ENCODE results near the gene VMA21. TPM values are rescaled to one million over a fixed set of nuclear protein-coding genes. Genes with fewer than 3 reads are reported as not detected.

VMA21 gene
- total RNA-seq, 1 donor from 2014 or later: 28.1 TPM

GRCh38 chrX:151419782-151420181 is 22.8 kb downstream of the VMA21 start:
- H3K27ac ChIP-seq: no peak overlapping the region
- ATAC-seq (no peak), DNase-seq (no peak)
- H3K4me3 ChIP-seq: no peak overlapping the region
- H3K4me1 ChIP-seq: no peaks in the 10 kb centered on the region
- no peak for TF ChIP-seq CTCF (IDR thresholded peaks at IDR 0.05)
- intact Hi-C loops (cut with DNase I): no loop called here
- H3K27me3 ChIP-seq (ENCODE audit: low read depth): no peaks in the 10 kb centered on the region
- H3K36me3 ChIP-seq: no peaks in the 10 kb centered on the region
- H3K9me3 ChIP-seq: no peaks in the 10 kb centered on the region

GRCh38 chrX:151424505-151424904 is 27.5 kb downstream of the VMA21 start:
- no peak for ATAC-seq
- Histone ChIP-seq H3K27ac (no peak overlapping the region), H3K4me1 (no peaks in the 10 kb centered on the region), H3K27me3 (ENCODE audit: low read depth) (no peaks in the 10 kb centered on the region), H3K4me3 (no peak overlapping the region), H3K9me3 (no peaks in the 10 kb centered on the region), H3K36me3 (no peaks in the 10 kb centered on the region)
- intact Hi-C loops (cut with DNase I): no loop called here
- no peak for TF ChIP-seq CTCF (IDR thresholded peaks at IDR 0.05)
- DNase-seq: no peak

- no peak for TF ChIP-seq CTCF (IDR thresholded peaks at IDR 0.05)
- H3K36me3 ChIP-seq: no peaks in the 10 kb centered on the region
- H3K4me3 ChIP-seq: no peak overlapping the region
- H3K27me3 ChIP-seq (ENCODE audit: low read depth): no peaks in the 10 kb centered on the region
- intact Hi-C loops (cut with DNase I): no loop called here
- no peaks in the 10 kb centered on the region for H3K4me1 ChIP-seq
- no peak overlapping the region for H3K27ac ChIP-seq
- ATAC-seq (no peak), DNase-seq (no peak)
- H3K9me3 ChIP-seq: no peaks in the 10 kb centered on the region
Observed at GRCh38 chrX:151448509-151448908, 51.5 kb downstream of the VMA21 start.

- ATAC-seq: no peak
- no peak for TF ChIP-seq CTCF (IDR thresholded peaks at IDR 0.05)
- Histone ChIP-seq H3K9me3 (no peaks in the 10 kb centered on the region), H3K36me3 (no peaks in the 10 kb centered on the region), H3K27me3 (ENCODE audit: low read depth) (no peaks in the 10 kb centered on the region), H3K4me1 (no peaks in the 10 kb centered on the region), H3K27ac (no peak overlapping the region), H3K4me3 (no peak overlapping the region)
- intact Hi-C loops (cut with DNase I): no loop called here
- no peak for DNase-seq
Observed at GRCh38 chrX:151458824-151459223, 61.8 kb downstream of the VMA21 start.

Other genes with a start within 250 kb of the VMA21 start
- not detected for gene GPR50, start 220.6 kb upstream of the VMA21 start, total RNA-seq
- not detected for gene PASD1, start 166.5 kb downstream of the VMA21 start, total RNA-seq